Immature natural killer cell (primary cell): ENCODE data around the gene TTLL9. TPM values are rescaled to one million over a fixed set of nuclear protein-coding genes. Genes with fewer than 3 reads are reported as not detected.

Source experiments
- DNase-seq, 3 donors: peaks; one replicate each; pipeline ENCODE4 v3.0.0; 2022; ENCODE audit warnings: mixed read lengths in 1 of 3
- H3K27ac Mint-ChIP-seq, 6 donors: one replicate each; pipeline ENCODE4 v1.8.0; 2020; ENCODE audit warnings: mixed read lengths in 6 of 6, mild to moderate bottlenecking in 5 of 6, inconsistent platforms in 4 of 6, moderate library complexity in 3 of 6
- H3K27me3 Mint-ChIP-seq, 3 donors: one replicate each; pipeline ENCODE4 v1.8.0; 2020 to 2021; ENCODE audit warnings: low read depth in 3 of 3, mild to moderate bottlenecking in 3 of 3, mixed read lengths in 3 of 3, moderate library complexity in 3 of 3, inconsistent platforms in 1 of 3
- H3K36me3 Mint-ChIP-seq, 3 donors: one replicate each; pipeline ENCODE4 v1.8.0; 2020; ENCODE audit warnings: mixed read lengths in 3 of 3, inconsistent platforms in 2 of 3, mild to moderate bottlenecking in 2 of 3
- H3K4me1 Mint-ChIP-seq, 2 donors: one replicate each; pipeline ENCODE4 v1.8.0; 2020; ENCODE audit warnings: inconsistent platforms in 2 of 2, mild to moderate bottlenecking in 2 of 2, mixed read lengths in 2 of 2, moderate library complexity in 1 of 2
- H3K4me3 Mint-ChIP-seq, 5 donors: one replicate each; pipeline ENCODE4 v1.8.0; 2020; ENCODE audit warnings: mild to moderate bottlenecking in 5 of 5, mixed read lengths in 5 of 5, inconsistent platforms in 3 of 5, moderate library complexity in 3 of 5
- H3K9me3 Mint-ChIP-seq, 6 donors: one replicate each; pipeline ENCODE4 v1.8.0; 2020; ENCODE audit warnings: mild to moderate bottlenecking in 6 of 6, mixed read lengths in 6 of 6, inconsistent platforms in 4 of 6, moderate library complexity in 3 of 6
- polyA plus RNA-seq, 3 donors: library from polyadenylated mRNA; unstranded; fragments of 300-500 nt; fragmentation: Illumina TruSeq; gene quantifications; one replicate each; pipeline ENCODE4 v1.2.3, GENCODE V29; 2021

TTLL9 gene
- polyA plus RNA-seq, 3 donors from 2014 or later, result 0.37 TPM; not detected in 2

DNA sequence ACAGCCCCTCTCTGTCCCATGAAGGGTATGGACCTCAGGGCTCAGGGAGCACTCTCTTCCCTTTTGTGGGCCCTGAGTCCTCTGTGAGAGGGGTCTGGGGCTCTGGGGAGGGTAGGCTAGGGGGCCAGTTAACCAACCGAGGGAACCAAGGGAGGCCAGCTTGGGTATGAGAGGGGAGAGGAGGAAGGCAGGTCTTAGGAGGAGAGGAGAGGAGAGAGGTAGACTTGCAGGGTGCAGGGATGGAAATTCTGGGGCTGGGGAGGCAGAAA is 827 bp upstream of the TTLL9 start:
- Mint-ChIP-seq H3K9me3 (no peaks in the 10 kb centered on the region), H3K36me3 (peaks cover 0 to 3% (median 0%) of the 10 kb centered on the region in 3 donors), H3K4me3 (peak overlapping the region; percentile 85 to 98 (median 86)), H3K27ac (no peak overlapping the region), H3K4me1 (peaks cover 12 to 15% of the 10 kb centered on the region in 2 donors), H3K27me3 (peaks cover 13 to 29% (median 17%) of the 10 kb centered on the region in 3 donors)
- DNase-seq, result no peak

DNA sequence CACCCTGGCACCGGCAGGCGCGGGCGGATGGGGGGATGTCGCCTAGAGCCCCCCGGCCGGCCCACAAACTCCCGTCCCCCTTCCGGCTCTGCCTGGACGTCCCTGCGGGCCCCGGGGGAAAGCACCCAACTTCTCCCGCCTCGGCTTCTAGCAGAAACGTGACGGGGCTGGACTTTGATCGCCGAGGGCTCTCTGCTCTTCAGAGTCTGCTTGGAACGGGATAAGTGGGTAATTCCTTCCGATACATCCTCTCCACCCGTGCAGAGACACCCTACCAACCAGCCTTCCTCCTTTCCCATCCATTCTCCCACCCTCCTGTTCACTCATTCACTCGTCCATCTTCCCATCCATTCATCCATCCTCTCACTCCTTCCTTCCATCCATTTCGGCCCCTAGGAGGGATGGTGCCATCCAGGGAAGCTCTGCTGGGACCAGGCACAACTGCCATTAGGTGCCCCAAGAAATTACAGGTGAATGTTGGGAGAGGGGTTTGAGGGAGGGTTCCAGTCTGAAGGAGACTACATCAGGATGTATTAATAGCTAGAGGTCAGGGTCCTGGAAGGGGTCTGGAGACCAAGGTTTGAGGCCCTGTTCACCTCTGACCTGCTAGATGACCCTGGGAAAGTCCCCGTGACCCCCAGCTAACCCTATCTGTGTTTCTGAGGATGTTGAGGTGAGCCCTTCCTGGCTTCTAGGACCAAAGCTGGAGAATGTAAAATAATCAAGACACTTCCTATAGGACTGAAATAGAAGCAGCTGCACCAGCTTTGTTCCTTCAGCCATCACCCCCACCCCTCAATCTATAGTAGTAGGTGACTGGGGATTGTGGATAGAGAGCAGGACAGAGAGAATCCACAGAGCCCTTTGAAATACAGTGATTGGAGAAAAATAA is 538 bp downstream of the TTLL9 start:
- Mint-ChIP-seq H3K27me3 (peaks cover 11 to 29% (median 17%) of the 10 kb centered on the region in 3 donors), H3K9me3 (peaks cover 0 to 2% (median 0%) of the 10 kb centered on the region in 6 donors), H3K36me3 (peaks cover 0 to 3% (median 0%) of the 10 kb centered on the region in 3 donors), H3K4me3 (peak overlapping the region; percentile 60 to 82 (median 76)), H3K4me1 (peaks cover 12 to 15% of the 10 kb centered on the region in 2 donors), H3K27ac (peak overlapping the region in 1 of 6 donors; percentile 25)
- no peak for DNase-seq

DNA sequence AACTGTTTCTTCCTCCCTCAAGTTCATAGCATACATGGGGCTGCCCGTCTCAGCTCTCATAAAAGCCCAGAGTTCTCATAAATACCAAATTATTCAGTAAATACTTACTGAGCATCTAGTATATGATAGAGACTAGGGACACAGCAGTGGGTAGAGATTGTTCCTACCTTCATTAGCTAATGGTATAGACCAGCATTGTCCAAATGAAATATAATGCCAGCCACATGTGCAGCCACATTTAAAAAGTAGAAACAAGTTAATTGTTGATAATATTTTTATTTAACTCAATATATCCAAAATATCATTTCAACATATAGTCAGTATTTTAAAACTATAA is 1.2 kb downstream of the TTLL9 start:
- DNase-seq, result no peak
- H3K4me1 Mint-ChIP-seq, result peaks cover 12 to 15% of the 10 kb centered on the region in 2 donors
- peaks cover 11 to 29% (median 17%) of the 10 kb centered on the region in 3 donors for H3K27me3 Mint-ChIP-seq
- peaks cover 0 to 2% (median 0%) of the 10 kb centered on the region in 6 donors for H3K9me3 Mint-ChIP-seq
- H3K27ac Mint-ChIP-seq, result no peak overlapping the region
- no peak overlapping the region for H3K4me3 Mint-ChIP-seq
- peaks cover 0 to 3% (median 0%) of the 10 kb centered on the region in 3 donors for H3K36me3 Mint-ChIP-seq

DNA sequence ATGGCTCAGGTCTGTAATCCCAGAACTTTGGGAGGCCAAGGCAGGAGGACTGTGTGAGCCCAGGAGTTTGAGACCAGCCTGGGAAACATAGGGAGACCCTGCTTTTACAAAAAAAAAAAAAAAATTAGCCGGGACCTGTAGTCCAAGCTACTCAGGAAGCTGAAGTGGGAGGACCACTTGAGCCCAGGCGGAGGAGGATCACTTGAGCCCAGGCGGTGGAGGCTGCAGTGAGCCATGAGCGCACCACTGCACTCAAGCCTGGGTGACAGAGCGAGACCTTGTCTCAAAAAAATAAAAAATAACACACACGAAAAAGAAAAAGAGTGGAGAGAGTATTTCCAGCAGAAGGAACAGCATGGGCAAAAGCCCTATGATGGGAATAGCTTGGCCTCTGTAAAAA is 2.0 kb downstream of the TTLL9 start:
- Mint-ChIP-seq H3K36me3 (peaks cover 0 to 3% (median 0%) of the 10 kb centered on the region in 3 donors), H3K27me3 (peaks cover 11 to 29% (median 17%) of the 10 kb centered on the region in 3 donors), H3K9me3 (peaks cover 0 to 2% (median 0%) of the 10 kb centered on the region in 6 donors), H3K4me1 (peaks cover 12 to 15% of the 10 kb centered on the region in 2 donors), H3K4me3 (no peak overlapping the region), H3K27ac (no peak overlapping the region)
- DNase-seq, result no peak

DNA sequence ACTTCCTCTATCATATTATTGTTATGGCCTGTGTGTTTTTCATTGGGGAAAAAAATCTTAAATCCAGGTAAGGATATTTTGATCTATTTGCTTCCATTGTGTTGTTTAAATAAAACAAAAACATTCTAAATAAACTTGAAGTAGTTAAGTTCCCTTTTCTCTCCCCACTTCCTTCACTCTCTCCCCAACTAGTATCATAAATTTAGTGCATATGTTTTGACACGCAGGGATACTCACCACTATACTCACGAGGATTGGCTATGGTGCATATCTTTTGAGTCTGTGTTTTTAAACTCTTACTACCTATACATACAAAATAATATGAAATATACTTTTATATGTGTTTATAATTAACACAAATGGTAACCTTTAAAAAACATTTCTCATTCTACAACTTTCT is 5.2 kb downstream of the TTLL9 start:
- Mint-ChIP-seq H3K27ac (no peak overlapping the region), H3K36me3 (no peaks in the 10 kb centered on the region), H3K4me1 (peaks cover 16 to 20% of the 10 kb centered on the region in 2 donors), H3K4me3 (no peak overlapping the region), H3K27me3 (peaks cover 4 to 20% (median 13%) of the 10 kb centered on the region in 3 donors), H3K9me3 (peaks cover 0 to 2% (median 0%) of the 10 kb centered on the region in 6 donors)
- no peak for DNase-seq

DNA sequence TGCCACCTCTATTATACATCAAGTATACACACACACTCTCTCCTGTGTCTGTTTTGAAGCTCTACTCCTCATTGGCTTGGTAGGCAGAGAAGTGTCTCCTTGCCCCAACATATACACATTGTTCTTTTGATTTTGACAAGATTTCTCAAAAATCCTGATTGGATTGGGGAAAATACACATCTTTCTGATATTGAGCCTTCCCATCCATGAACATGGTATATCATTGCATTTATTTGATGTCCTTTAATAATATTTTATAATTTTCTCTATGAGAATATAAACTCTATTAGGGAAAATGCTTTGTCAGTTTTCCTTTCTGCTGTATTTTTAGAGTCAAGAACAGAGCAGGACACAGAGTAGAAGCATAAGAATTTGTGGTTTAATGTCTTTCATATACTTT is 7.2 kb downstream of the TTLL9 start:
- H3K27ac Mint-ChIP-seq, result no peak overlapping the region
- H3K9me3 Mint-ChIP-seq, result peaks cover 0 to 2% (median 0%) of the 10 kb centered on the region in 6 donors
- no peaks in the 10 kb centered on the region for H3K36me3 Mint-ChIP-seq
- H3K27me3 Mint-ChIP-seq, result peaks cover 3 to 15% (median 4%) of the 10 kb centered on the region in 3 donors
- DNase-seq, result no peak
- no peak overlapping the region for H3K4me3 Mint-ChIP-seq
- H3K4me1 Mint-ChIP-seq, result peaks cover 15 to 23% of the 10 kb centered on the region in 2 donors

DNA sequence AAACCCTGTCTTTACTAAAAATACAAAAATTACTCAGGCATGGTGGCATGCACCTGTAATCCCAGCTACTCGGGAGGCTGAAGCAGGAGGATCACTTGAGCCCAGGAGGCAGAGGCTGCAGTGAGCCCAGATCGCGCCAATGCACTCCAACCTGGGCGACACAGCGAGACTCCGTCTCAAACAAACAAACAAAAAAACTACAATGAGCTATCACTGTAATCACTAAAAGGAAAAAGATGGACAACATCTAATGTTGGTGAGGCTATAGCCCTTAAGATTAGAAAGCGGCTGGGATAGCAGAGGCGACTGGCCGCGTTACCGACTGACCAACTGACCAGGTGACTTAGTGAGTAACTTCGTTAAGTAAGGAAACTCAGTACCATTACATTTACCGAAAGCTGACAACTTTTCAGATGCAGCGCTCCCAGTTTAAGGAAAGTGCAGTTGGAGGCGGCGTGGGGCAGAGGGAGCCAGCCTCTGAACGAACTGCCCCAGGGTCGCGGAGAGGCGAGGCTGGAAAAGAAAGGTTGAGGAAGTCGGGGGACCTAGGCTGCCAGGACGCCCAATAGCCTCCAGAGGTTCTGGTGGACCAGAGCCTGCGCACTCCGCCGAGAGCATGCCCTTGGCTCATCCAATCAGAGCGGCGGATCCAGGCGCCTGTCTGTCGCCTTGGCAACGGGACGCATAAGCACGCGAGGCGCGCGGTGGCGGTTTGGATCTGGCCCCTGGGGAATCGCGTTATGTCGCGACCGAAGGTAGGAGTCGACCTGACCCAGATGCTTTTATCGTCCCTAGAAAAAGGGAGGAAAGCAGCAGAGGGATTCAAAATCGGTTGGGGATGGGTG is 8.9 kb downstream of the TTLL9 start:
- H3K27me3 Mint-ChIP-seq, result peaks cover 3 to 15% (median 3%) of the 10 kb centered on the region in 3 donors
- H3K4me3 Mint-ChIP-seq, result peak overlapping the region; percentile 88 to 96 (median 93)
- peak; percentile 70 to 74 (median 72) for DNase-seq
- H3K36me3 Mint-ChIP-seq, result no peaks in the 10 kb centered on the region
- peak overlapping the region in 5 of 6 donors; percentile 26 to 89 (median 76) for H3K27ac Mint-ChIP-seq
- peaks cover 15 to 23% of the 10 kb centered on the region in 2 donors for H3K4me1 Mint-ChIP-seq
- peaks cover 0 to 2% (median 0%) of the 10 kb centered on the region in 6 donors for H3K9me3 Mint-ChIP-seq

DNA sequence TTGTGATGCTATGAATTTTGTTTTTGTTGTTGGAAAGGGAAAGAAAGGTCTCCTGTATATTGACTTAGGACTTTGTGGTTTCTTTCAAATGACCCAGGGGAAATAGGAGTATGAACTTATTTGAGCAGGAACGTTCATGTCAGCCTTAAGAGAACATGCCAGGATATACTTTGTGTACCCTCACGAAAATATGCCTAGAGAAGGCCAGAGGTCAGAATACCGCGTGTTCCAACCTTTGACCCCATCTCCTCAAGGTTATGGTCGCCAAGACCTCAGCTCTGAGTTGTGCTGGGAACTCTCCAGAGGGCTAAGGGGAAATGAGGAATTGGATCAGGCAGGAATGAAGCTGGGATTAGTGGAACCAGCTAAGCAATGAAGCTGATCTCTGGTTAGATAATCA is 11.5 kb downstream of the TTLL9 start:
- Mint-ChIP-seq H3K4me3 (peak overlapping the region in 1 of 5 donors; percentile 8), H3K27ac (no peak overlapping the region), H3K9me3 (no peaks in the 10 kb centered on the region), H3K4me1 (peaks cover 15 to 23% of the 10 kb centered on the region in 2 donors), H3K27me3 (peaks cover 3 to 15% (median 3%) of the 10 kb centered on the region in 3 donors), H3K36me3 (no peaks in the 10 kb centered on the region)
- no peak for DNase-seq

DNA sequence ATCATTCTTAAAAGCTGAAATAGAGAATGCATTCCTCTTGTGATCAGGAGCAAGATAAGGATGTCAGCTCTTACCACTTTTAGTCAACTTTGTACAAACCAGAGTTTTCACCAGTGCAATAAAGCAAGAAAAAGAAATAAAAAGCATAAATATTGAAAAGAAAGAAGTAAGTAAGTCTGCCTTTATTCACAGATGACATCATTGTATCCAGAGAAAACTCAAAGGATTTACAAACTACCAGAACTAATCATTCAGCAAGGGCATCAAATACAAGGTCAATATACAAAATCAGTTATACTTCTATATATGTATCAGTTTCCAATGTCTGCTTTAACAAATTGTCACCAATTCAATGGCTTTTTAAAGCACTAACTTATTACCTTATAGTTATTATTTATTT is 13.4 kb downstream of the TTLL9 start:
- peaks cover 3 to 16% (median 3%) of the 10 kb centered on the region in 3 donors for H3K27me3 Mint-ChIP-seq

DNA sequence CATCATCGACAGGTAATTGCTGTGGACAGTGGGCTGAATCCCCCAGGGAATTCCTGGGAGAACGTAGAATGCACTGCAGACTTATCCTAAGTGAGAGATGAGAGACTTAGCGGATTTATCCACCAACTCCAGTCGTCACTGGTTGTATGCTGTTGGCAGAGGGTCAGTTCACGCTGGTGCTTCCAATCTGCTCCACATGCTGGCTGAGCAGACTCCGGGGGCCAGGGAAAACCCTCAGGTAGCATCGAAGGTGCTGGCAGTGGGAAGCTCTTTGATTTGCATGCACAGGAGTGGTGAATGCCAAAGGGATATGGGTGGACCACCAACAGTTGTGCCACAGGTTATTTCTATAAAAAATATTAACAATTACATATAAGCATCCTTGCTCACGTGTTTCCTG is 20.2 kb downstream of the TTLL9 start:
- no peaks in the 10 kb centered on the region for H3K4me1 Mint-ChIP-seq
- H3K27ac Mint-ChIP-seq, result no peak overlapping the region
- H3K36me3 Mint-ChIP-seq, result no peaks in the 10 kb centered on the region
- H3K9me3 Mint-ChIP-seq, result peaks cover 0 to 1% (median 0%) of the 10 kb centered on the region in 6 donors
- no peak overlapping the region for H3K4me3 Mint-ChIP-seq
- DNase-seq, result no peak
- peaks cover 2 to 5% (median 2%) of the 10 kb centered on the region in 3 donors for H3K27me3 Mint-ChIP-seq

More for the DNA sequence above, 13.4 kb downstream of the TTLL9 start:
- Mint-ChIP-seq H3K9me3 (no peaks in the 10 kb centered on the region), H3K4me1 (peaks cover 15 to 23% of the 10 kb centered on the region in 2 donors), H3K27ac (no peak overlapping the region), H3K36me3 (no peaks in the 10 kb centered on the region), H3K4me3 (no peak overlapping the region)
- DNase-seq, result no peak

DNA sequence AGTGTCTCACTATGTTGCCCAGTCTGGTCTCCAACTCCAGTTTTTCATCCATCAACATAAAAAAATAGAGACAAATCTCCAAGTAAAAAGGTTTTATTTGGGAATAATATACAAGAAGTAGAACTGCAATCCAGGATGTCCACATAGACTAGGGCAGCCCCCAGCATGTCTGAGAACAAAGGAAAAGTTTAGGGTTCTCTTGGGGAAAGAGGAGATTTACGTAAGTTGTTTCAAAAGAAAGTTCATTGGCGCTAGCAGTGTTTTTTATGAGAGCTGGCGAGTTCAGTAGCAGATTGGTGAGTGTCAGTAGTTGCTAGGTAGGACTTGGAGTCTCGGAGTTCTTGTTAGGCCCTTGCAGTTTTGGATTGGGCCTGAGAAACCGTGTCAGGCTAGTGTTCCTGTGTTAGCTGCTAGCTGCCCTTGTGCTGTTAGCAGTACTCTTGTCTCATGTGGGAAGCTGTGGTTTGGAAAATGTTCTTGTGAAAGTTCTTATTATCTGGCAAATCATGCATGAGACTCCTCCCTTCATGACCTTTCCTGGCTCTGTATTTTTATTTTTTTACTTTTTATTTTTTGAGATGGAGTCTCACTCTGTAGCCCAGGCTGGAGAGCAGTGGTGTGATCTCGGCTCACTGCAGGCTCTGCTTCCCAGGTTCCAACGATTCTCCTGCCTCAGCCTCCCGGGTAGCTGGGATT is 24.7 kb downstream of the TTLL9 start:
- H3K27me3 Mint-ChIP-seq, result peaks cover 2 to 5% (median 2%) of the 10 kb centered on the region in 3 donors
- peaks cover 0 to 1% (median 0%) of the 10 kb centered on the region in 6 donors for H3K9me3 Mint-ChIP-seq
- H3K36me3 Mint-ChIP-seq, result no peaks in the 10 kb centered on the region
- no peak overlapping the region for H3K27ac Mint-ChIP-seq
- DNase-seq, result peak in 2 of 3 donors; percentile 3 to 6
- H3K4me1 Mint-ChIP-seq, result no peaks in the 10 kb centered on the region
- no peak overlapping the region for H3K4me3 Mint-ChIP-seq

DNA sequence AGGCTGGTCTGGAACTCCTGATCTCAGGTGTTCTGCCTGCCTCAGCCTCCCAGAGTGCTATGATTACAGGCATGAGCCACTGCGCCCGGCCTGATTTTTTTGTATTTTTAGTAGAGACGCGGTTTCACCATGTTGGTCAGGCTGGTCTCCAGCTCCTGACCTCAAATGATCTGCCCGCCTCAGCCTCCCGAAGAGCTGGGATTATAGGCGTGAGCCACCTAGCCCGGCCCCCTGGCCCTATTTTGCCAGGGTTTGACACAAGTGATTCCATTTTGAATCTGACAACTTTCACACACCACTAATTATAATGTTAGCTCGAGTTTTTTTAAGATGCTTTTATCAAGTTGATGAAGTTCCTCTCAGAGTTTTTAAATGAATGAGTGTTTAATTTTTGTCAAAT is 25.6 kb downstream of the TTLL9 start:
- H3K27ac Mint-ChIP-seq, result no peak overlapping the region
- H3K36me3 Mint-ChIP-seq, result no peaks in the 10 kb centered on the region
- H3K4me3 Mint-ChIP-seq, result no peak overlapping the region
- H3K27me3 Mint-ChIP-seq, result peaks cover 2 to 5% (median 2%) of the 10 kb centered on the region in 3 donors
- peaks cover 0 to 1% (median 0%) of the 10 kb centered on the region in 6 donors for H3K9me3 Mint-ChIP-seq
- no peak for DNase-seq
- H3K4me1 Mint-ChIP-seq, result no peaks in the 10 kb centered on the region

DNA sequence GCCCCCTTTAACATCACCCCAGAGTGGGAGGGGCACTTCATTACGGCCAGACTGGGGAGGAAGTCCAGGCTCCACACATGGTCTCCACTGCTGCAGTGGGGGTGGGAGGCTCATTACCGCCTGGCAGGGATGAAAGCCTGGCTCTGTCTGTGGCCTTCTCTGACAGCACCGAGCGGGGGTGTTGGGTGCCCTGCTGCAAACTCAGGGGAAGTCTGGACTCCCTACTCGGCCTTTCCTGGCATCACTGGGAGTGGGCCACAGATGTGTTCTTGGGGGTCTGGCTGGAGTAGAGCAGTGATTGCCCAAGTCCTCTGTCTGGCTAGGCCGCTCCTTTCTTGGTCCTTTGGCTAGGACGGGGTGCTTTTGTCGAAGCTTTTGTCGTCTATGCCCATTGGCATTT is 27.1 kb downstream of the TTLL9 start:
- no peak overlapping the region for H3K27ac Mint-ChIP-seq
- H3K4me3 Mint-ChIP-seq, result no peak overlapping the region
- H3K36me3 Mint-ChIP-seq, result no peaks in the 10 kb centered on the region
- no peak for DNase-seq
- no peaks in the 10 kb centered on the region for H3K4me1 Mint-ChIP-seq
- H3K27me3 Mint-ChIP-seq, result peaks cover under 1 to 5% (median 2%) of the 10 kb centered on the region in 3 donors
- H3K9me3 Mint-ChIP-seq, result peaks cover 0 to 1% (median 0%) of the 10 kb centered on the region in 6 donors
